ENCODE measurements around the gene PKMYT1. TPM values are rescaled to one million over a fixed set of nuclear protein-coding genes. Genes with fewer than 3 reads are reported as not detected.

The PKMYT1 gene
- total and polyA plus RNA-seq, 7 donors: 0.27 to 3.7 (median 0.84) TPM

- peak; percentile 16 for TF ChIP-seq CTCF (IDR thresholded peaks at IDR 0.05)
- Histone ChIP-seq H3K27ac (no peak within 1 kb of the TSS), H3K4me3 (no peak within 1 kb of the TSS), H3K27me3 (ENCODE audit: insufficient read depth in 3 of 3, low read length in 2 of 3) (peaks cover 0 to 34% (median 9%) of the 10 kb centered on the region in 3 donors), H3K36me3 (ENCODE audit: insufficient read depth in 1 of 2, low read depth in 1 of 2) (no peaks in the 10 kb centered on the region), H3K9me3 (no peaks in the 10 kb centered on the region), H3K4me1 (peaks cover 17% of the 10 kb centered on the region)
- 8 to 11% (median 10%) methylated on average over 41 to 51 of the region's 52 CpGs for WGBS, 3 donors
- no peak for DNase-seq
- ATAC-seq: no peak
- intact Hi-C loops (cut with DNase I): no loop called here
Observed at GRCh38 chr16:3017794-3018506, 37.7 kb upstream of the PKMYT1 start, which contains the start of gene CLDN6. CLDN6 (minus strand) TSS chr16:3018183; CDS start chr16:3016021, 2,162 bp downstream.

GRCh38 chr16:3017344-3017743 is 37.1 kb upstream of the PKMYT1 start:
- no peak for ATAC-seq
- H3K27ac ChIP-seq: no peak overlapping the region
- no peak for TF ChIP-seq CTCF (IDR thresholded peaks at IDR 0.05)
- no peaks in the 10 kb centered on the region for H3K36me3 ChIP-seq (ENCODE audit: insufficient read depth in 1 of 2, low read depth in 1 of 2)
- peaks cover 11% of the 10 kb centered on the region for H3K4me1 ChIP-seq
- intact Hi-C loops (cut with DNase I): no loop called here
- no peak overlapping the region for H3K4me3 ChIP-seq
- no peak for DNase-seq
- H3K9me3 ChIP-seq: no peaks in the 10 kb centered on the region
- 46 to 57% (median 56%) methylated on average over 20 of the region's 20 CpGs for WGBS, 3 donors
- peaks cover 0 to 40% (median 9%) of the 10 kb centered on the region in 3 donors for H3K27me3 ChIP-seq (ENCODE audit: insufficient read depth in 3 of 3, low read length in 2 of 3)

- no peaks in the 10 kb centered on the region for H3K36me3 ChIP-seq (ENCODE audit: insufficient read depth in 1 of 2, low read depth in 1 of 2)
- no peaks in the 10 kb centered on the region for H3K9me3 ChIP-seq
- intact Hi-C loops (cut with DNase I): no loop called here
- no peak overlapping the region for H3K4me3 ChIP-seq
- H3K27ac ChIP-seq: no peak overlapping the region
- 82 to 89% (median 86%) methylated on average over 13 of the region's 13 CpGs for WGBS, 3 donors
- no peak for TF ChIP-seq CTCF (IDR thresholded peaks at IDR 0.05)
- DNase-seq (no peak), ATAC-seq (no peak)
- peaks cover 11% of the 10 kb centered on the region for H3K4me1 ChIP-seq
- H3K27me3 ChIP-seq (ENCODE audit: insufficient read depth in 3 of 3, low read length in 2 of 3): peaks cover 0 to 49% (median 14%) of the 10 kb centered on the region in 3 donors
Observed at GRCh38 chr16:3015865-3016521, 35.7 kb upstream of the PKMYT1 start.

GRCh38 chr16:3014971-3015370 is 34.7 kb upstream of the PKMYT1 start:
- TF ChIP-seq CTCF (IDR thresholded peaks at IDR 0.05): no peak
- intact Hi-C loops (cut with DNase I): no loop called here
- Histone ChIP-seq H3K27ac (no peak overlapping the region), H3K4me1 (peaks cover 11% of the 10 kb centered on the region), H3K9me3 (no peaks in the 10 kb centered on the region), H3K27me3 (ENCODE audit: insufficient read depth in 3 of 3, low read length in 2 of 3) (peaks cover 0 to 55% (median 17%) of the 10 kb centered on the region in 3 donors), H3K36me3 (ENCODE audit: insufficient read depth in 1 of 2, low read depth in 1 of 2) (no peaks in the 10 kb centered on the region), H3K4me3 (no peak overlapping the region)
- ATAC-seq (no peak), DNase-seq (no peak)
- 83 to 89% (median 85%) methylated on average over 6 of the region's 6 CpGs for WGBS, 3 donors
